DMS153 treated with DMSO at 0.1 percent for 48 hours (cell line): ENCODE data around the gene ARL5C.

Source experiments
- DNase-seq: peaks from one replicate; lab custom pipeline; 2025; ENCODE audit not compliant: unreplicated experiment; lab: John Stamatoyannopoulos, UW

The ARL5C gene

GRCh38 chr17:39108461-39109375 is 57.2 kb downstream of the ARL5C start:
- DNase-seq, result no peak

- DNase-seq, result no peak
These were observed 58.0 kb downstream of the ARL5C start for GRCh38 chr17:39107973-39108372.

GRCh38 chr17:39107155-39107554 is 58.8 kb downstream of the ARL5C start:
- DNase-seq, result no peak
